Neuronal stem cell (in vitro differentiated cells): Measurements from ENCODE around the gene SURF2.
A peak's percentile ranks its signal among the peaks of the same experiment; 100 is the strongest.

Experiments used
- DNase-seq: peaks from one replicate; pipeline ENCODE4 v3.0.0-alpha.2; 2013; ENCODE audit warnings: low spot score
- H2AFZ ChIP-seq: one replicate; pipeline ENCODE4 v1.6.1; 2013; ENCODE audit warnings: mild to moderate bottlenecking, low read length, inconsistent platforms
- H2AK5ac ChIP-seq: 2 replicates; pipeline ENCODE4 v1.6.1; 2013; ENCODE audit warnings: low read depth, mild to moderate bottlenecking, inconsistent platforms, low read length, moderate library complexity, mixed read lengths
- H2BK120ac ChIP-seq: 2 replicates; pipeline ENCODE4 v1.6.1; 2013; ENCODE audit warnings: low read depth, mild to moderate bottlenecking, inconsistent platforms, low read length, moderate library complexity, mixed read lengths
- H2BK12ac ChIP-seq: one replicate; pipeline ENCODE4 v1.6.1; 2013; ENCODE audit warnings: low read length, inconsistent platforms
- H2BK15ac ChIP-seq: 2 replicates; pipeline ENCODE4 v1.6.1; 2013; ENCODE audit warnings: mild to moderate bottlenecking, low read length, inconsistent platforms, mixed read lengths
- H2BK5ac ChIP-seq: one replicate; pipeline ENCODE4 v1.6.1; 2013; ENCODE audit warnings: inconsistent platforms, mild to moderate bottlenecking, low read length, moderate library complexity
- H3K14ac ChIP-seq: one replicate; pipeline ENCODE4 v1.6.1; 2013; ENCODE audit warnings: low read length, inconsistent platforms
- H3K18ac ChIP-seq: 2 replicates; pipeline ENCODE4 v1.6.1; 2013; ENCODE audit warnings: low read length, inconsistent platforms
- H3K23ac ChIP-seq: 2 replicates; pipeline ENCODE4 v1.6.1; 2013; ENCODE audit warnings: low read depth, mild to moderate bottlenecking, mixed read lengths, low read length, inconsistent platforms; ENCODE audit not compliant: poor library complexity
- H3K27ac ChIP-seq: replicated peaks from 3 replicates; pipeline ENCODE4 v1.5.1; 2013; ENCODE audit warnings: low read length, inconsistent platforms
- H3K27me3 ChIP-seq, 3 experiments: 2 replicates each; pipeline ENCODE4 v1.6.1; 2013; ENCODE audit warnings: low read length in 3 of 3, mild to moderate bottlenecking in 2 of 3, inconsistent platforms in 1 of 3, low read depth in 1 of 3, mixed read lengths in 1 of 3, moderate library complexity in 1 of 3; ENCODE audit not compliant: control insufficient read depth in 3 of 3, insufficient read depth in 3 of 3
- H3K36me3 ChIP-seq, 2 donors: replicated peaks in 1 of 2; 2 replicates each; pipeline ENCODE4 v1.6.1; 2013; ENCODE audit warnings: low read length in 2 of 2; ENCODE audit not compliant: control insufficient read depth in 2 of 2, insufficient read depth in 2 of 2
- H3K4ac ChIP-seq: 2 replicates; pipeline ENCODE4 v1.6.1; 2013; ENCODE audit warnings: inconsistent platforms, mild to moderate bottlenecking, low read length, moderate library complexity
- H3K4me1 ChIP-seq, 2 donors: 1 replicate in 1 of 2; 2 replicates in 1 of 2; pipeline ENCODE4 v1.6.1; 2013; ENCODE audit warnings: low read length in 2 of 2, low read depth in 1 of 2; ENCODE audit not compliant: control insufficient read depth in 2 of 2, insufficient read depth in 1 of 2
- H3K4me2 ChIP-seq: one replicate; pipeline ENCODE4 v1.6.1; 2013; ENCODE audit warnings: mild to moderate bottlenecking, low read length, inconsistent platforms; ENCODE audit not compliant: insufficient read depth, poor library complexity, severe bottlenecking
- H3K4me3 ChIP-seq, 2 donors: 2 replicates each; pipeline ENCODE4 v1.5.1; 2013; ENCODE audit warnings: low read length in 2 of 2, mild to moderate bottlenecking in 2 of 2, inconsistent platforms in 1 of 2, moderate library complexity in 1 of 2
- H3K79me1 ChIP-seq: one replicate; pipeline ENCODE4 v1.6.1; 2013; ENCODE audit warnings: low read depth, mild to moderate bottlenecking, inconsistent platforms, low read length, moderate library complexity
- H3K9ac ChIP-seq: one replicate; pipeline ENCODE4 v1.6.1; 2013; ENCODE audit warnings: mild to moderate bottlenecking, low read depth, low read length, inconsistent platforms; ENCODE audit not compliant: poor library complexity
- H3K9me3 ChIP-seq, 2 donors: replicated peaks in 1 of 2; 2 replicates each; pipeline versions ENCODE3 to v1.6.1; 2013; ENCODE audit warnings: low read length in 2 of 2, mild to moderate bottlenecking in 2 of 2, inconsistent platforms in 1 of 2, low read depth in 1 of 2, mixed read lengths in 1 of 2, moderate library complexity in 1 of 2; ENCODE audit not compliant: control insufficient read depth in 2 of 2, insufficient read depth in 1 of 2
- H4K8ac ChIP-seq: one replicate; pipeline ENCODE4 v1.6.1; 2013; ENCODE audit warnings: low read depth, mild to moderate bottlenecking, inconsistent platforms, low read length, moderate library complexity
- H4K91ac ChIP-seq: one replicate; pipeline ENCODE4 v1.6.1; 2013; ENCODE audit warnings: low read length, low read depth, mild to moderate bottlenecking, inconsistent platforms; ENCODE audit not compliant: poor library complexity
- WGBS, 2 donors: extraction: QIAGEN DNeasy Blood & Tissue Kit; methylation state at CpG; one replicate each; pipeline ENCODE4 v1.1.7; 2013; ENCODE audit warnings: missing lambda C conversion rate in 2 of 2, mixed read lengths in 1 of 2; ENCODE audit not compliant: insufficient read length in 2 of 2, insufficient replicate concordance in 1 of 2; ENCODE audit errors: extremely low coverage in 2 of 2; 5-methylcytosine and 5-hydroxymethylcytosine counted together

Gene SURF2

GRCh38 chr9:133347985-133348717, 8.2 kb upstream of the SURF2 start, which contains the start of the genes MED22 and RPL7A:
Gene MED22, minus strand, starts transcription at chr9:133348131. Its CDS starts 1,469 bp downstream, at chr9:133346662.
Gene RPL7A, plus strand, starts transcription at chr9:133348218. Its CDS starts 26 bp downstream, at chr9:133348244.
- Histone ChIP-seq H3K4me2 (peak within 1 kb of the TSS; percentile 86), H4K91ac (peak within 1 kb of the TSS; percentile 97), H2AFZ (peak within 1 kb of the TSS; percentile 89), H3K18ac (peak within 1 kb of the TSS; percentile 100), H3K4me1 (peaks cover 7 to 15% of the 10 kb centered on the region in 2 donors), H3K36me3 (peaks cover 70 to 81% of the 10 kb centered on the region in 2 donors), H3K23ac (peak within 1 kb of the TSS; percentile 99), H3K14ac (peak within 1 kb of the TSS; percentile 95), H3K27ac (peak within 1 kb of the TSS; percentile 90), H2BK15ac (peak within 1 kb of the TSS; percentile 3), H3K79me1 (peaks cover 25% of the 10 kb centered on the region), H3K9me3 (peaks cover 0 to 5% of the 10 kb centered on the region in 2 donors), H4K8ac (peak within 1 kb of the TSS; percentile 77), H2BK12ac (no peak within 1 kb of the TSS), H2BK120ac (peak within 1 kb of the TSS; percentile 82), H3K4ac (peak within 1 kb of the TSS; percentile 99), H2BK5ac (peak within 1 kb of the TSS; percentile 97), H2AK5ac (peak within 1 kb of the TSS; percentile 99), H3K9ac (peak within 1 kb of the TSS; percentile 99), H3K4me3 (peak within 1 kb of the TSS; percentile 89 to 100), H3K27me3 (no peaks in the 10 kb centered on the region)
- no CpG with 5 or more reads among the region's 64 CpGs for whole genome bisulfite sequencing, 2 donors
- DNase-seq: peak; percentile 95

GRCh38 chr9:133348718-133349573, 7.4 kb upstream of the SURF2 start:
- Histone ChIP-seq H2AK5ac (peak overlapping the region; percentile 99), H3K18ac (peak overlapping the region; percentile 100), H3K4me1 (peaks cover 7 to 15% of the 10 kb centered on the region in 2 donors), H3K79me1 (peaks cover 25% of the 10 kb centered on the region), H3K9ac (peak overlapping the region; percentile 99), H3K27ac (peak overlapping the region; percentile 90), H2BK15ac (peak overlapping the region; percentile 3), H3K23ac (peak overlapping the region; percentile 99), H2AFZ (no peak overlapping the region), H3K27me3 (no peaks in the 10 kb centered on the region), H3K4me2 (peak overlapping the region; percentile 64), H3K9me3 (peaks cover 0 to 5% of the 10 kb centered on the region in 2 donors), H4K8ac (peak overlapping the region; percentile 77), H3K36me3 (peaks cover 62 to 81% of the 10 kb centered on the region in 2 donors), H3K14ac (peak overlapping the region; percentile 95), H2BK120ac (peak overlapping the region; percentile 82), H3K4ac (peak overlapping the region; percentile 99), H3K4me3 (peak overlapping the region; percentile 89 to 100), H4K91ac (peak overlapping the region; percentile 97), H2BK12ac (no peak overlapping the region), H2BK5ac (peak overlapping the region; percentile 97)
- DNase-seq: no peak
- no CpG with 5 or more reads among the region's 25 CpGs for WGBS, 2 donors

- peaks cover 54 to 74% of the 10 kb centered on the region in 2 donors for H3K36me3 ChIP-seq
- peaks cover 0 to 5% of the 10 kb centered on the region in 2 donors for H3K9me3 ChIP-seq
- H2BK12ac ChIP-seq: no peak overlapping the region
- H4K91ac ChIP-seq: no peak overlapping the region
- no peak overlapping the region for H2BK120ac ChIP-seq
- H3K4me1 ChIP-seq: peaks cover 7 to 15% of the 10 kb centered on the region in 2 donors
- H3K23ac ChIP-seq: no peak overlapping the region
- H2BK15ac ChIP-seq: no peak overlapping the region
- H3K14ac ChIP-seq: no peak overlapping the region
- DNase-seq: no peak
- H3K4me3 ChIP-seq: peak overlapping the region in 1 of 2 donors; percentile 100
- no peak overlapping the region for H2AK5ac ChIP-seq
- no peaks in the 10 kb centered on the region for H3K27me3 ChIP-seq
- WGBS, 2 donors: no CpG with 5 or more reads among the region's 15 CpGs
- H3K4me2 ChIP-seq: no peak overlapping the region
- no peak overlapping the region for H3K9ac ChIP-seq
- no peak overlapping the region for H4K8ac ChIP-seq
- no peak overlapping the region for H2AFZ ChIP-seq
- no peak overlapping the region for H3K27ac ChIP-seq
- H3K4ac ChIP-seq: no peak overlapping the region
- no peak overlapping the region for H2BK5ac ChIP-seq
- H3K79me1 ChIP-seq: peaks cover 24% of the 10 kb centered on the region
- H3K18ac ChIP-seq: no peak overlapping the region
These were observed 6.3 kb upstream of the SURF2 start for GRCh38 chr9:133349965-133350616.
